ENCODE data around the gene LY6G5C. TPM values are rescaled to one million over a fixed set of nuclear protein-coding genes. Genes with fewer than 3 reads are reported as not detected.

Gene LY6G5C
- total and polyA plus RNA-seq, 2 of the 13 experiments (the other 11 are each of a cell fraction or from before 2014, with no cell fraction given) = 0.33 to 0.55 TPM

GRCh38 chr6:31702819-31703716, 22.2 kb upstream of the LY6G5C start, which contains the start of gene ABHD16A (continued):
- TF ChIP-seq PCBP2 (optimal IDR thresholded peaks at IDR 0.05; ENCODE audit: low read depth, low read length, poor library complexity, severe bottlenecking) (no peak), ZNF652 (CRISPR knock-in tag; IDR thresholded peaks at IDR 0.05; ENCODE audit: borderline replicate concordance, low read depth) (peak; percentile 30; the same call in 1 of the 2 replicates), ZNF605 (CRISPR knock-in tag; IDR thresholded peaks at IDR 0.05) (peak; percentile 95), ZNF780A (CRISPR knock-in tag; IDR thresholded peaks at IDR 0.05) (no peak), SMYD3 (CRISPR knock-in tag; IDR thresholded peaks at IDR 0.05) (peak; percentile 91; the same call in 1 of the 2 replicates), AHR (CRISPR knock-in tag; IDR thresholded peaks at IDR 0.05) (peak; percentile 18; the same call in 1 of the 2 replicates), MEIS2 (CRISPR knock-in tag; IDR thresholded peaks at IDR 0.05) (peak; percentile 72; the same call in 1 of the 2 replicates), ZFYVE20 (CRISPR knock-in tag; IDR thresholded peaks at IDR 0.05; ENCODE audit: borderline replicate concordance, low read depth) (no peak), MTA3 (CRISPR knock-in tag; IDR thresholded peaks at IDR 0.05) (no peak), NFIC (IDR thresholded peaks at IDR 0.05; ENCODE audit: low read length) (no peak; the same call in 1 of the 2 replicates), DDIT3 (CRISPR knock-in tag; IDR thresholded peaks at IDR 0.05) (peak; percentile 82; the same call in 1 of the 2 replicates), AGO1 (IDR thresholded peaks at IDR 0.05; ENCODE audit: low read depth, low read length, poor library complexity, severe bottlenecking) (peak; percentile 41), ZMAT5 (CRISPR knock-in tag; IDR thresholded peaks at IDR 0.05; ENCODE audit: borderline replicate concordance, low read depth) (no peak), ZNF777 (CRISPR knock-in tag; IDR thresholded peaks at IDR 0.05) (no peak), ZNF280D (CRISPR knock-in tag; IDR thresholded peaks at IDR 0.05) (peak; percentile 74; the same call in 1 of the 2 replicates), NPAS2 (CRISPR knock-in tag; IDR thresholded peaks at IDR 0.05; ENCODE audit: borderline replicate concordance) (no peak)
- TF ChIP-seq, protein P1, sequence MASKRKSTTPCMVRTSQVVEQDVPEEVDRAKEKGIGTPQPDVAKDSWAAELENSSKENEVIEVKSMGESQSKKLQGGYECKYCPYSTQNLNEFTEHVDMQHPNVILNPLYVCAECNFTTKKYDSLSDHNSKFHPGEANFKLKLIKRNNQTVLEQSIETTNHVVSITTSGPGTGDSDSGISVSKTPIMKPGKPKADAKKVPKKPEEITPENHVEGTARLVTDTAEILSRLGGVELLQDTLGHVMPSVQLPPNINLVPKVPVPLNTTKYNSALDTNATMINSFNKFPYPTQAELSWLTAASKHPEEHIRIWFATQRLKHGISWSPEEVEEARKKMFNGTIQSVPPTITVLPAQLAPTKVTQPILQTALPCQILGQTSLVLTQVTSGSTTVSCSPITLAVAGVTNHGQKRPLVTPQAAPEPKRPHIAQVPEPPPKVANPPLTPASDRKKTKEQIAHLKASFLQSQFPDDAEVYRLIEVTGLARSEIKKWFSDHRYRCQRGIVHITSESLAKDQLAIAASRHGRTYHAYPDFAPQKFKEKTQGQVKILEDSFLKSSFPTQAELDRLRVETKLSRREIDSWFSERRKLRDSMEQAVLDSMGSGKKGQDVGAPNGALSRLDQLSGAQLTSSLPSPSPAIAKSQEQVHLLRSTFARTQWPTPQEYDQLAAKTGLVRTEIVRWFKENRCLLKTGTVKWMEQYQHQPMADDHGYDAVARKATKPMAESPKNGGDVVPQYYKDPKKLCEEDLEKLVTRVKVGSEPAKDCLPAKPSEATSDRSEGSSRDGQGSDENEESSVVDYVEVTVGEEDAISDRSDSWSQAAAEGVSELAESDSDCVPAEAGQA (IDR thresholded peaks at IDR 0.05; ENCODE audit: low read depth) = peak; percentile 85
- TF ChIP-seq, protein P1 (CRISPR knock-in tag; IDR thresholded peaks at IDR 0.05; ENCODE audit: borderline replicate concordance) = no peak
